Measurements from ENCODE around the gene CHRNB1.

The CHRNB1 gene

GRCh38 chr17:7416323-7416722 is 28.5 kb upstream of the CHRNB1 start:
- DNase-seq, result no peak

- DNase-seq, result no peak
Observed at GRCh38 chr17:7417056-7417655, 27.7 kb upstream of the CHRNB1 start.

- DNase-seq, result no peak
Observed at GRCh38 chr17:7418472-7419152, 26.2 kb upstream of the CHRNB1 start.

- DNase-seq, result no peak
Observed at GRCh38 chr17:7419819-7420610, 24.8 kb upstream of the CHRNB1 start, which contains the start of gene SPEM1. SPEM1 (plus strand) TSS chr17:7420324; CDS start chr17:7420385, 61 bp downstream.

GRCh38 chr17:7421186-7421585 is 23.7 kb upstream of the CHRNB1 start:
- DNase-seq, result no peak

- no peak for DNase-seq
Observed at GRCh38 chr17:7423679-7424078, 21.2 kb upstream of the CHRNB1 start.

- DNase-seq, result no peak
Observed at GRCh38 chr17:7425316-7425715, 19.5 kb upstream of the CHRNB1 start, which contains the start of gene SPEM2. SPEM2 (plus strand) TSS chr17:7425616; CDS start chr17:7425689, 73 bp downstream.

GRCh38 chr17:7425756-7426155 is 19.1 kb upstream of the CHRNB1 start:
- DNase-seq, result no peak

- DNase-seq, result no peak
Observed at GRCh38 chr17:7426203-7426863, 18.5 kb upstream of the CHRNB1 start.

- DNase-seq, result no peak
Observed at GRCh38 chr17:7426896-7427489, 17.9 kb upstream of the CHRNB1 start.

- no peak for DNase-seq
Observed at GRCh38 chr17:7427549-7427948, 17.3 kb upstream of the CHRNB1 start.

- no peak for DNase-seq
Observed at GRCh38 chr17:7428557-7428956, 16.3 kb upstream of the CHRNB1 start, which contains the start of gene SPEM3. SPEM3 (plus strand) TSS chr17:7428857; CDS start chr17:7428903, 46 bp downstream.

GRCh38 chr17:7429722-7430121 is 15.1 kb upstream of the CHRNB1 start:
- DNase-seq, result no peak

GRCh38 chr17:7431231-7431630 is 13.6 kb upstream of the CHRNB1 start:
- DNase-seq, result no peak

- DNase-seq, result no peak
Observed at GRCh38 chr17:7432296-7432695, 12.6 kb upstream of the CHRNB1 start.

GRCh38 chr17:7435676-7436555 is 8.9 kb upstream of the CHRNB1 start:
- peak; percentile 57 to 80 (median 68) for DNase-seq

- DNase-seq, result peak; percentile 86 to 95 (median 90)
Observed at GRCh38 chr17:7436556-7437368, 8.1 kb upstream of the CHRNB1 start.

GRCh38 chr17:7437369-7437863 is 7.4 kb upstream of the CHRNB1 start:
- no peak for DNase-seq

GRCh38 chr17:7437950-7438614 is 6.8 kb upstream of the CHRNB1 start:
- DNase-seq, result peak; percentile 63 to 91 (median 78)
